H1 (cell line): Measurements from ENCODE around the gene STARD7. TPM values are rescaled to one million over a fixed set of nuclear protein-coding genes. Genes with fewer than 3 reads are reported as not detected.
A peak's percentile ranks its signal among the peaks of the same experiment; 100 is the strongest.

ENCODE experiments used
- CTCF ChIA-PET: fragments of 300-600 bp; sonication (Branson Sonifier 250); formaldehyde crosslinking; loops from one replicate; lab custom pipeline; 2021; ENCODE audit not compliant: partially characterized antibody; lab: Charles Lee
- POLR2A ChIA-PET: fragments of 300-600 bp; sonication (Branson Sonifier 250); formaldehyde crosslinking; loops from one replicate; lab custom pipeline; 2021; ENCODE audit warnings: inconsistent platforms; ENCODE audit not compliant: partially characterized antibody; lab: Charles Lee
- DNase-seq, 2 experiments: peaks; one replicate each; pipeline versions ENCODE4 v3.0.0 to v3.0.0-alpha.2; 2010 to 2022; ENCODE audit warnings: low spot score in 2 of 2, low read depth in 1 of 2, mixed read lengths in 1 of 2
- FAIRE-seq: peaks from 2 replicates; lab custom pipeline; 2011; peaks lifted over from hg19 to GRCh38; lab: Jason Lieb, UNC
- H2AFZ ChIP-seq: 2 replicates; pipeline ENCODE4 v1.8.1; 2012; ENCODE audit warnings: low read length, inconsistent platforms
- H2AK5ac ChIP-seq: 2 replicates; pipeline ENCODE4 v1.6.1; 2013; ENCODE audit warnings: low read depth, low read length
- H2BK120ac ChIP-seq: replicated peaks from 2 replicates; pipeline ENCODE3; 2013; ENCODE audit warnings: low read depth, low read length, inconsistent platforms
- H2BK12ac ChIP-seq: 2 replicates; pipeline ENCODE4 v1.6.1; 2013; ENCODE audit warnings: low read depth, low read length
- H2BK15ac ChIP-seq: 2 replicates; pipeline ENCODE4 v1.6.1; 2013; ENCODE audit warnings: low read length
- H2BK20ac ChIP-seq: 2 replicates; pipeline ENCODE4 v1.6.1; 2013; ENCODE audit warnings: low read length
- H2BK5ac ChIP-seq: 2 replicates; pipeline ENCODE4 v1.6.1; 2013; ENCODE audit warnings: low read depth, low read length
- H3K14ac ChIP-seq: 2 replicates; pipeline ENCODE4 v1.6.1; 2013; ENCODE audit warnings: inconsistent platforms; ENCODE audit not compliant: insufficient read length
- H3K18ac ChIP-seq: 2 replicates; pipeline ENCODE4 v1.6.1; 2013; ENCODE audit warnings: low read length; ENCODE audit errors: extremely low read depth
- H3K23ac ChIP-seq: 2 replicates; pipeline ENCODE4 v1.6.1; 2013; ENCODE audit warnings: inconsistent platforms; ENCODE audit not compliant: insufficient read length
- H3K23me2 ChIP-seq: 2 replicates; pipeline ENCODE4 v1.6.1; 2013; ENCODE audit warnings: low read depth, low read length
- H3K27ac ChIP-seq: 2 replicates; pipeline ENCODE4 v1.6.1; 2011; ENCODE audit warnings: low read depth, low read length, inconsistent platforms
- H3K27me3 ChIP-seq, 4 experiments: replicated peaks in 1 of 4; 1 replicate in 1 of 4; 2 replicates in 3 of 4; pipeline versions ENCODE4 v1.6.1 to v1.8.1; 2011 to 2013; ENCODE audit warnings: low read length in 3 of 4, mild to moderate bottlenecking in 3 of 4, inconsistent platforms in 2 of 4, mixed read lengths in 2 of 4, moderate library complexity in 1 of 4; ENCODE audit not compliant: control insufficient read depth in 3 of 4, insufficient read depth in 3 of 4; ENCODE audit errors: extremely low read depth in 1 of 4
- H3K36me3 ChIP-seq, 4 experiments: 2 replicates each; pipeline versions ENCODE4 v1.6.1 to v1.8.1; 2011 to 2013; ENCODE audit warnings: mild to moderate bottlenecking in 4 of 4, low read length in 3 of 4, moderate library complexity in 2 of 4, control low read depth in 1 of 4, inconsistent platforms in 1 of 4; ENCODE audit not compliant: insufficient read depth in 4 of 4, control insufficient read depth in 2 of 4
- H3K4ac ChIP-seq: replicated peaks from 2 replicates; pipeline ENCODE3; 2013; ENCODE audit warnings: low read length, low read depth, mixed read lengths, inconsistent platforms; ENCODE audit not compliant: insufficient read length
- H3K4me1 ChIP-seq, 4 experiments: replicated peaks in 1 of 4; 1 replicate in 1 of 4; 2 replicates in 3 of 4; pipeline versions ENCODE4 v1.6.1 to v1.8.1; 2011 to 2013; ENCODE audit warnings: low read length in 3 of 4, inconsistent platforms in 2 of 4, mixed read lengths in 1 of 4; ENCODE audit not compliant: insufficient read depth in 4 of 4, control insufficient read depth in 3 of 4
- H3K4me2 ChIP-seq, 2 experiments: 2 replicates each; pipeline versions ENCODE4 v1.6.1 to v1.8.1; 2011 to 2013; ENCODE audit warnings: low read depth in 2 of 2, low read length in 2 of 2, control low read depth in 1 of 2, inconsistent platforms in 1 of 2, mild to moderate bottlenecking in 1 of 2; ENCODE audit not compliant: insufficient read depth in 1 of 2
- H3K4me3 ChIP-seq, 4 experiments: fragments of 200-600, 300-600 bp in 1 of 4; sonication (generic), shearing (Covaris generic), sonication (Bioruptor Twin) in 1 of 4; 2 replicates each; pipeline versions ENCODE4 v1.5.1 to v1.8.1; 2011 to 2016; ENCODE audit warnings: low read length in 4 of 4, low read depth in 3 of 4, control low read depth in 2 of 4, inconsistent platforms in 2 of 4, mild to moderate bottlenecking in 2 of 4, mixed read lengths in 1 of 4, moderate library complexity in 1 of 4; ENCODE audit not compliant: insufficient read depth in 2 of 4; ENCODE audit errors: extremely low read depth in 1 of 4
- H3K56ac ChIP-seq: replicated peaks from 2 replicates; pipeline ENCODE3; 2013; ENCODE audit warnings: low read depth, mild to moderate bottlenecking, mixed read lengths, low read length, inconsistent platforms; ENCODE audit not compliant: insufficient read length
- H3K79me1 ChIP-seq: 2 replicates; pipeline ENCODE4 v1.6.1; 2013; ENCODE audit warnings: low read depth, low read length, control low read depth
- H3K79me2 ChIP-seq, 2 experiments: 2 replicates each; pipeline versions ENCODE4 v1.6.1 to v1.8.1; 2012 to 2013; ENCODE audit warnings: low read length in 2 of 2, mild to moderate bottlenecking in 2 of 2, inconsistent platforms in 1 of 2; ENCODE audit not compliant: insufficient read depth in 2 of 2, control insufficient read depth in 1 of 2
- H3K9ac ChIP-seq, 4 experiments: replicated peaks in 1 of 4; 1 replicate in 1 of 4; 2 replicates in 3 of 4; pipeline versions ENCODE4 v1.6.1 to v1.8.1; 2011 to 2013; ENCODE audit warnings: low read depth in 3 of 4, low read length in 3 of 4, control low read depth in 2 of 4, mild to moderate bottlenecking in 2 of 4, moderate library complexity in 2 of 4, inconsistent platforms in 1 of 4; ENCODE audit errors: extremely low read depth in 1 of 4
- H3K9me3 ChIP-seq, 2 experiments: 2 replicates each; pipeline versions ENCODE4 v1.6.1 to v1.8.1; 2012 to 2013; ENCODE audit warnings: mild to moderate bottlenecking in 2 of 2, moderate library complexity in 2 of 2, control low read depth in 1 of 2, inconsistent platforms in 1 of 2, low read depth in 1 of 2, low read length in 1 of 2, mixed read lengths in 1 of 2; ENCODE audit not compliant: insufficient read depth in 2 of 2
- H4K20me1 ChIP-seq, 2 experiments: replicated peaks in 1 of 2; 2 replicates each; pipeline versions ENCODE3 to v1.8.1; 2011 to 2013; ENCODE audit warnings: inconsistent platforms in 2 of 2, low read length in 2 of 2, mild to moderate bottlenecking in 1 of 2; ENCODE audit not compliant: insufficient read depth in 2 of 2, control insufficient read depth in 1 of 2
- H4K5ac ChIP-seq: 2 replicates; pipeline ENCODE4 v1.6.1; 2013; ENCODE audit warnings: low read length, low read depth, mixed read lengths, inconsistent platforms; ENCODE audit not compliant: insufficient read length
- H4K8ac ChIP-seq: 2 replicates; pipeline ENCODE4 v1.8.0; 2013; ENCODE audit warnings: mild to moderate bottlenecking, moderate library complexity, low read length, inconsistent platforms; ENCODE audit not compliant: insufficient read depth; ENCODE audit errors: extremely low read depth
- H4K91ac ChIP-seq: replicated peaks from 2 replicates; pipeline ENCODE3; 2013; ENCODE audit warnings: low read length, mixed read lengths, inconsistent platforms; ENCODE audit not compliant: insufficient read length
- ATF2 ChIP-seq: IDR thresholded peaks from 2 replicates; pipeline ENCODE4 v1.6.1; 2012; ENCODE audit warnings: low read length, inconsistent platforms
- CTCF ChIP-seq, 3 experiments: IDR thresholded peaks; 1 replicate in 2 of 3; 2 replicates in 1 of 3; pipeline versions ENCODE4 v1.5.1 to v1.6.1; 2011; ENCODE audit warnings: low read length in 3 of 3, mild to moderate bottlenecking in 3 of 3, inconsistent platforms in 2 of 3, low read depth in 1 of 3, moderate library complexity in 1 of 3; ENCODE audit not compliant: insufficient read depth in 1 of 3; ENCODE audit errors: control extremely low read depth in 1 of 3
- KDM5A ChIP-seq: fragments of 200-600 bp; IDR thresholded peaks from 2 replicates; pipeline ENCODE4 v1.7.1; 2012; ENCODE audit warnings: mild to moderate bottlenecking, low read length, inconsistent platforms, mixed read lengths
- RAD21 ChIP-seq, 2 experiments: IDR thresholded peaks in 1 of 2; conservative IDR thresholded peaks in 1 of 2; 2 replicates each; pipeline ENCODE4 v1.6.1; 2011; ENCODE audit warnings: low read depth in 2 of 2, low read length in 2 of 2, improper control_type of control experiment in 1 of 2, inconsistent platforms in 1 of 2, mild to moderate bottlenecking in 1 of 2, moderate library complexity in 1 of 2
- WGBS, 2 experiments: shearing (Covaris generic) in 1 of 2; methylation state at CpG; one replicate each; pipeline versions ENCODE4 v1.1.6 to v1.1.7; 2013 to 2015; ENCODE audit warnings: low lambda C conversion rate in 2 of 2, mixed read lengths in 2 of 2, inconsistent platforms in 1 of 2, low coverage in 1 of 2, missing lambda C conversion rate in 1 of 2; ENCODE audit not compliant: insufficient replicate concordance in 2 of 2, insufficient coverage in 1 of 2, insufficient read length in 1 of 2; ENCODE audit errors: extremely low coverage in 1 of 2, missing lambda C conversion rate in 1 of 2; 5-methylcytosine and 5-hydroxymethylcytosine counted together
- polyA plus RNA-seq, 7 experiments: library from polyadenylated mRNA; depleted of rRNA in 3 of 7; stranded (reverse) in 5 of 7; unstranded in 2 of 7; fragments of >200 nt in 5 of 7; fragments of 200-250 nt in 2 of 7; gene quantifications; 1 replicate in 5 of 7; 2 replicates in 1 of 7; 4 replicates in 1 of 7; pipeline versions ENCODE4 v1.2.1 to v1.2.3, GENCODE V29; 2011 to 2013; ENCODE audit warnings: missing spikeins in 2 of 7, mixed read lengths in 2 of 7
- total RNA-seq: library from RNA; stranded (reverse); fragmentation: NEBNext Ultra II Directional; extraction: Animal tissue kit (Norgen Biotek cat#: 25700); gene quantifications from 2 replicates; pipeline ENCODE4 v1.2.1, GENCODE V29; 2021

The STARD7 gene
- total and polyA plus RNA-seq, 2 of the 8 experiments (the other 6 are each of a cell fraction or from before 2014, with no cell fraction given): 89.1 to 200 TPM

- no peaks in the 10 kb centered on the region for H3K79me2 ChIP-seq
- no peak overlapping the region for H2BK12ac ChIP-seq
- no peak for FAIRE-seq
- H3K27me3 ChIP-seq: peaks cover 4 to 30% (median 20%) of the 10 kb centered on the region in 4 experiments; a peak in 6 of 7 replicates
- no peaks in the 10 kb centered on the region for H4K20me1 ChIP-seq
- peaks cover 5% of the 10 kb centered on the region for H3K23me2 ChIP-seq
- H3K4ac ChIP-seq: no peak overlapping the region
- H3K36me3 ChIP-seq: no peaks in the 10 kb centered on the region
- CTCF ChIA-PET: interaction anchor here (0.7 to 13.4 kb wide), 21 partner anchors 9 to 149 kb away, joined by 3 to 155 read pairs (median 6); partner anchors contain the start of genes ADRA2B and CIAO1
- H3K56ac ChIP-seq: no peak overlapping the region
- no peak overlapping the region for H3K9ac ChIP-seq
- H3K4me1 ChIP-seq: peaks cover 0 to 39% (median 20%) of the 10 kb centered on the region in 4 experiments; a peak in 6 of 7 replicates
- H2BK5ac ChIP-seq: no peak overlapping the region
- H2AK5ac ChIP-seq: no peak overlapping the region
- no peak overlapping the region for H4K5ac ChIP-seq
- H2AFZ ChIP-seq: no peak overlapping the region
- peak; percentile 18 to 49; a peak in 3 of 4 replicates for TF ChIP-seq RAD21 (IDR thresholded peaks at IDR 0.05 in 1 of 2, conservative IDR thresholded peaks at IDR 0.05 in 1 of 2; ENCODE audit: low read depth in 2 of 2, low read length in 2 of 2)
- TF ChIP-seq KDM5A: no peak
- peak in 2 of 3 experiments; percentile 54 to 56; a peak in 3 of 4 replicates for TF ChIP-seq CTCF (IDR thresholded peaks at IDR 0.05; ENCODE audit: control extremely low read depth in 1 of 3, insufficient read depth in 1 of 3, low read depth in 1 of 3, low read length in 3 of 3)
- no peak for TF ChIP-seq ATF2
- TF ChIP-seq, all 59 proteins: peak for 2
- peak in 1 of 2 experiments; percentile 79 for DNase-seq
- POLR2A ChIA-PET: interaction anchor here (0.7 to 0.9 kb wide), 2 partner anchors 9 to 10 kb away, joined by 3 to 4 read pairs; no protein-coding TSS in a partner anchor
- H4K91ac ChIP-seq: no peak overlapping the region
- H2BK20ac ChIP-seq: no peak overlapping the region
- H3K14ac ChIP-seq: no peak overlapping the region
- H3K27ac ChIP-seq: no peak overlapping the region
- 84% methylated on average over 26 of the region's 26 CpGs; no CpG with 5 or more reads in 1 of the 2 experiments for WGBS, 2 experiments
- no peak overlapping the region for H4K8ac ChIP-seq
- H3K4me2 ChIP-seq: no peak overlapping the region
- H2BK120ac ChIP-seq: no peak overlapping the region
- no peak overlapping the region for H2BK15ac ChIP-seq
- no peaks in the 10 kb centered on the region for H3K9me3 ChIP-seq
- H3K4me3 ChIP-seq: no peak overlapping the region
- H3K18ac ChIP-seq: no peak overlapping the region
- no peak overlapping the region for H3K23ac ChIP-seq
- no peaks in the 10 kb centered on the region for H3K79me1 ChIP-seq
Measured at GRCh38 chr2:96142217-96143113, 66.2 kb downstream of the STARD7 start.
